Activated CD4-positive, alpha-beta T cell treated with anti-CD3 and anti-CD28 coated beads, Interleukin-2, amount 50 U/mL, for 48 hours (primary cell): Measurements from ENCODE around the gene CENPP.

Experiments
- DNase-seq, 2 experiments: peaks; one replicate each; pipeline ENCODE4 v3.0.0-alpha.2; 2020

The CENPP gene

GRCh38 chr9:92315456-92315855 lies 10.3 kb upstream of the CENPP start:
- DNase-seq = no peak

GRCh38 chr9:92324431-92324830 lies 1.3 kb upstream of the CENPP start:
- no peak for DNase-seq

- no peak for DNase-seq
Measured at GRCh38 chr9:92324889-92325268, 874 bp upstream of the CENPP start.

- no peak for DNase-seq
Measured at GRCh38 chr9:92325991-92326500, 293 bp downstream of the CENPP start.

- DNase-seq = no peak
Measured at GRCh38 chr9:92327283-92327850, 1.6 kb downstream of the CENPP start.

GRCh38 chr9:92328225-92328624 lies 2.5 kb downstream of the CENPP start:
- DNase-seq = no peak

GRCh38 chr9:92332577-92333281 lies 7.0 kb downstream of the CENPP start:
- no peak for DNase-seq

GRCh38 chr9:92333282-92333634 lies 7.5 kb downstream of the CENPP start:
- DNase-seq = no peak

- no peak for DNase-seq
Measured at GRCh38 chr9:92341578-92341977, 15.8 kb downstream of the CENPP start.

GRCh38 chr9:92342825-92343488 lies 17.2 kb downstream of the CENPP start:
- DNase-seq = no peak

GRCh38 chr9:92345582-92345981 lies 19.8 kb downstream of the CENPP start:
- no peak for DNase-seq

GRCh38 chr9:92349771-92350739 lies 24.3 kb downstream of the CENPP start:
- no peak for DNase-seq

GRCh38 chr9:92350740-92351133 lies 25.0 kb downstream of the CENPP start:
- DNase-seq = no peak

- no peak for DNase-seq
Measured at GRCh38 chr9:92353051-92353450, 27.3 kb downstream of the CENPP start.

GRCh38 chr9:92359394-92359995 lies 33.7 kb downstream of the CENPP start:
- DNase-seq = no peak

GRCh38 chr9:92360083-92360482 lies 34.3 kb downstream of the CENPP start:
- DNase-seq = no peak

GRCh38 chr9:92369075-92369474 lies 43.3 kb downstream of the CENPP start:
- no peak for DNase-seq

- no peak for DNase-seq
Measured at GRCh38 chr9:92373167-92373566, 47.4 kb downstream of the CENPP start.

- DNase-seq = no peak
Measured at GRCh38 chr9:92377876-92378275, 52.1 kb downstream of the CENPP start.

GRCh38 chr9:92378865-92379560 lies 53.3 kb downstream of the CENPP start:
- DNase-seq = no peak

- no peak for DNase-seq
Measured at GRCh38 chr9:92380603-92381002, 54.9 kb downstream of the CENPP start.

- no peak for DNase-seq
Measured at GRCh38 chr9:92381775-92382174, 56.0 kb downstream of the CENPP start.
